ENCODE data around the gene CDHR4. TPM values are rescaled to one million over a fixed set of nuclear protein-coding genes. Genes with fewer than 3 reads are reported as not detected.

The CDHR4 gene
- total RNA-seq, 1 experiment from 2014 or later = not detected

- H4K91ac ChIP-seq (ENCODE audit: insufficient read length, low read depth, low read length) = no peak overlapping the region
- Mint-ChIP-seq H3K9me3 (no peaks in the 10 kb centered on the region), H3K27ac (no peak overlapping the region), H3K4me3 (peak overlapping the region; percentile 79 to 82; a peak in 4 of 5 replicates), H3K27me3 (ENCODE audit: low read depth) (peaks cover 45% of the 10 kb centered on the region), H3K36me3 (ENCODE audit: insufficient read depth in 1 of 3, low read depth in 3 of 3) (no peaks in the 10 kb centered on the region), H3K4me1 (peaks cover 31% of the 10 kb centered on the region in 2 experiments)
- H3K18ac ChIP-seq (ENCODE audit: insufficient read length, low read depth, low read length) = no peak overlapping the region
- H3K14ac ChIP-seq (ENCODE audit: insufficient read depth, low read length) = no peak overlapping the region; the same call in 1 of the 2 replicates
- H3K9ac ChIP-seq (ENCODE audit: extremely low read depth, insufficient read length, low read length) = no peak overlapping the region
- H2BK5ac ChIP-seq (ENCODE audit: insufficient read length, low read length) = no peak overlapping the region
- H2AK5ac ChIP-seq (ENCODE audit: insufficient read length, low read length) = no peak overlapping the region
- peaks cover 8% of the 10 kb centered on the region; the same call in 1 of the 2 replicates for H3K4me1 ChIP-seq (ENCODE audit: insufficient read depth, low read length)
- no peak overlapping the region for H2BK12ac ChIP-seq (ENCODE audit: insufficient read length, low read depth, low read length)
- TF ChIP-seq, protein P1, sequence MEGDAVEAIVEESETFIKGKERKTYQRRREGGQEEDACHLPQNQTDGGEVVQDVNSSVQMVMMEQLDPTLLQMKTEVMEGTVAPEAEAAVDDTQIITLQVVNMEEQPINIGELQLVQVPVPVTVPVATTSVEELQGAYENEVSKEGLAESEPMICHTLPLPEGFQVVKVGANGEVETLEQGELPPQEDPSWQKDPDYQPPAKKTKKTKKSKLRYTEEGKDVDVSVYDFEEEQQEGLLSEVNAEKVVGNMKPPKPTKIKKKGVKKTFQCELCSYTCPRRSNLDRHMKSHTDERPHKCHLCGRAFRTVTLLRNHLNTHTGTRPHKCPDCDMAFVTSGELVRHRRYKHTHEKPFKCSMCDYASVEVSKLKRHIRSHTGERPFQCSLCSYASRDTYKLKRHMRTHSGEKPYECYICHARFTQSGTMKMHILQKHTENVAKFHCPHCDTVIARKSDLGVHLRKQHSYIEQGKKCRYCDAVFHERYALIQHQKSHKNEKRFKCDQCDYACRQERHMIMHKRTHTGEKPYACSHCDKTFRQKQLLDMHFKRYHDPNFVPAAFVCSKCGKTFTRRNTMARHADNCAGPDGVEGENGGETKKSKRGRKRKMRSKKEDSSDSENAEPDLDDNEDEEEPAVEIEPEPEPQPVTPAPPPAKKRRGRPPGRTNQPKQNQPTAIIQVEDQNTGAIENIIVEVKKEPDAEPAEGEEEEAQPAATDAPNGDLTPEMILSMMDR (conservative IDR thresholded peaks at IDR 0.05) = no peak
- no peak overlapping the region for H2AFZ ChIP-seq (ENCODE audit: low read length)
- H4K5ac ChIP-seq (ENCODE audit: insufficient read length, low read depth, low read length) = no peak overlapping the region
- no peaks in the 10 kb centered on the region for H4K20me1 ChIP-seq (ENCODE audit: control insufficient read depth, insufficient read depth, insufficient read length)
- no peak overlapping the region for H2BK15ac ChIP-seq (ENCODE audit: low read depth, low read length)
- no peak overlapping the region for H2BK120ac ChIP-seq (ENCODE audit: low read depth, low read length, poor library complexity, severe bottlenecking)
- no peak overlapping the region for H3K4me2 ChIP-seq (ENCODE audit: insufficient read depth, insufficient read length, low read length)
- H3K56ac ChIP-seq (ENCODE audit: insufficient read length, low read depth, low read length) = no peak overlapping the region
- H3K79me2 ChIP-seq (ENCODE audit: insufficient read depth, low read length) = no peaks in the 10 kb centered on the region
- H3K23me2 ChIP-seq (ENCODE audit: insufficient read length, low read depth, low read length, poor library complexity, severe bottlenecking) = peaks cover 14% of the 10 kb centered on the region
- H3T11ph ChIP-seq (ENCODE audit: low read length) = no peak overlapping the region
- H3K79me1 ChIP-seq (ENCODE audit: insufficient read depth, low read depth, low read length, poor library complexity, severe bottlenecking) = no peaks in the 10 kb centered on the region
- no peak overlapping the region for H3K4ac ChIP-seq (ENCODE audit: low read depth, low read length)
- no peak for DNase-seq
- H3K27me3 ChIP-seq (ENCODE audit: insufficient read depth, low read length) = no peaks in the 10 kb centered on the region; the same call in 1 of the 2 replicates
- H3K27ac ChIP-seq (ENCODE audit: insufficient read length, low read depth, low read length) = no peak overlapping the region
- H3K9me3 ChIP-seq (ENCODE audit: control insufficient read depth, low read depth, low read length) = no peaks in the 10 kb centered on the region
- H3K23ac ChIP-seq (ENCODE audit: insufficient read length, low read depth, low read length) = no peak overlapping the region
- H2BK20ac ChIP-seq (ENCODE audit: low read depth, low read length, poor library complexity, severe bottlenecking) = no peak overlapping the region
- no CpG with 5 or more reads among the region's 26 CpGs for WGBS (ENCODE audit: extremely low coverage, insufficient read length, low lambda C conversion rate)
- H4K8ac ChIP-seq (replicated peaks; ENCODE audit: insufficient read length, low read depth, low read length) = no peak overlapping the region
Measured at GRCh38 chr3:49804141-49805041, 4.7 kb upstream of the CDHR4 start.

All from H9 (cell line).